B cell (primary cell): ENCODE measurements around the gene RFX3. TPM values are rescaled to one million over a fixed set of nuclear protein-coding genes. Genes with fewer than 3 reads are reported as not detected.

Source experiments
- ATAC-seq: fragments of 200-7000 bp; cut with Tn5 transposase; one replicate; pipeline ENCODE4 v1.10.0; 2021; ENCODE audit warnings: low read depth, mild to moderate bottlenecking, moderate number of reproducible peaks, moderate library complexity
- CTCF ChIA-PET: fragments of 350-600 bp; sonication (Branson Sonifier 250); formaldehyde crosslinking; loops from one replicate; lab custom pipeline; 2021; ENCODE audit warnings: antibody characterized with exemption, inconsistent platforms; lab: Charles Lee
- POLR2A ChIA-PET: fragments of 350-600 bp; sonication (Branson Sonifier 250); formaldehyde crosslinking; loops from one replicate; lab custom pipeline; 2021; ENCODE audit warnings: antibody characterized with exemption; lab: Charles Lee
- DNase-seq: peaks from one replicate; pipeline ENCODE4 v3.0.0; 2013
- H2AFZ ChIP-seq: 2 replicates; pipeline ENCODE4 v1.6.1; 2012; ENCODE audit warnings: mild to moderate bottlenecking, low read depth, low read length; ENCODE audit not compliant: insufficient read depth, poor library complexity, severe bottlenecking
- H3K27ac ChIP-seq, 2 donors: 1 replicate in 1 of 2; 2 replicates in 1 of 2; pipeline ENCODE4 v1.5.1; 2012 to 2013; ENCODE audit warnings: low read length in 2 of 2, mild to moderate bottlenecking in 2 of 2, moderate library complexity in 1 of 2
- H3K27me3 ChIP-seq, 4 experiments: fragments of 200-600 bp in 1 of 4; sonication (generic) in 1 of 4; replicated peaks in 1 of 4; 1 replicate in 2 of 4; 2 replicates in 2 of 4; pipeline versions ENCODE4 v1.6.1 to v1.7.0; 2013 to 2016; ENCODE audit warnings: low read length in 3 of 4, mild to moderate bottlenecking in 2 of 4, mixed read lengths in 1 of 4, moderate library complexity in 1 of 4; ENCODE audit not compliant: insufficient read depth in 4 of 4, control insufficient read depth in 3 of 4; ENCODE audit errors: control extremely low read depth in 1 of 4
- H3K36me3 ChIP-seq, 2 experiments: replicated peaks in 1 of 2; 1 replicate in 1 of 2; 2 replicates in 1 of 2; pipeline versions ENCODE4 v1.6.1 to v1.7.1; 2013; ENCODE audit warnings: low read length in 1 of 2; ENCODE audit not compliant: insufficient read depth in 2 of 2, control insufficient read depth in 1 of 2; ENCODE audit errors: control extremely low read depth in 1 of 2, extremely low read depth in 1 of 2
- H3K4me1 ChIP-seq, 2 donors: fragments of 200-600 bp in 1 of 2; sonication (generic) in 1 of 2; 1 replicate in 1 of 2; 2 replicates in 1 of 2; pipeline versions ENCODE4 v1.5.1 to v1.6.1; 2013 to 2017; ENCODE audit warnings: low read length in 2 of 2; ENCODE audit not compliant: control insufficient read depth in 2 of 2, insufficient read depth in 2 of 2
- H3K4me2 ChIP-seq: replicated peaks from 2 replicates; pipeline ENCODE3; 2012; ENCODE audit warnings: mild to moderate bottlenecking, low read depth, low read length; ENCODE audit not compliant: poor library complexity, severe bottlenecking
- H3K4me3 ChIP-seq, 5 experiments: fragments of 200-600 bp in 1 of 5; sonication (generic) in 1 of 5; 1 replicate in 3 of 5; 2 replicates in 2 of 5; pipeline versions ENCODE4 v1.5.1 to v1.7.0; 2011 to 2016; ENCODE audit warnings: low read length in 4 of 5, mild to moderate bottlenecking in 4 of 5, low read depth in 2 of 5, control low read depth in 1 of 5, moderate library complexity in 1 of 5; ENCODE audit not compliant: insufficient read depth in 1 of 5; ENCODE audit errors: control extremely low read depth in 1 of 5, extremely low read depth in 1 of 5
- H3K79me2 ChIP-seq: fragments of 200-600 bp; sonication (generic); one replicate; pipeline ENCODE4 v1.6.0; 2016; ENCODE audit warnings: low read length; ENCODE audit not compliant: control insufficient read depth, insufficient read depth
- H3K9ac ChIP-seq: fragments of 200-600 bp; sonication (generic); 2 replicates; pipeline ENCODE4 v1.6.1; 2017; ENCODE audit warnings: mild to moderate bottlenecking, low read length, moderate library complexity
- H3K9me3 ChIP-seq, 3 donors: one replicate each; pipeline versions ENCODE4 v1.6.1 to v1.7.1; 2013; ENCODE audit warnings: low read length in 2 of 3; ENCODE audit not compliant: control insufficient read depth in 2 of 3, insufficient read depth in 1 of 3; ENCODE audit errors: control extremely low read depth in 1 of 3
- H4K20me1 ChIP-seq: 2 replicates; pipeline ENCODE4 v1.6.0; 2012; ENCODE audit warnings: mild to moderate bottlenecking, low read length; ENCODE audit not compliant: insufficient read depth, control insufficient read depth, poor library complexity, severe bottlenecking
- H3K27ac Mint-ChIP-seq: one replicate; pipeline ENCODE4 v1.8.0; 2021; ENCODE audit warnings: mixed read lengths
- H3K27me3 Mint-ChIP-seq: one replicate; pipeline ENCODE4 v1.8.0; 2021; ENCODE audit warnings: mixed read lengths
- H3K4me1 Mint-ChIP-seq: one replicate; pipeline ENCODE4 v1.8.0; 2021; ENCODE audit warnings: mixed read lengths
- H3K4me3 Mint-ChIP-seq: one replicate; pipeline ENCODE4 v1.8.0; 2021; ENCODE audit warnings: mixed read lengths
- H3K9me3 Mint-ChIP-seq: one replicate; pipeline ENCODE4 v1.8.0; 2022; ENCODE audit warnings: mixed read lengths; ENCODE audit not compliant: insufficient read depth
- CTCF ChIP-seq: fragments of 200-600 bp; IDR thresholded peaks from one replicate; pipeline ENCODE4 v1.8.0; 2022; ENCODE audit warnings: antibody characterized with exemption, mild to moderate bottlenecking
- EZH2 ChIP-seq: IDR thresholded peaks from 2 replicates; pipeline ENCODE4 v1.6.1; 2012; ENCODE audit warnings: borderline replicate concordance, low read depth, mild to moderate bottlenecking, moderate library complexity, low read length; ENCODE audit not compliant: insufficient read depth, poor library complexity, severe bottlenecking
- WGBS: methylation state at CpG from one replicate; pipeline ENCODE4 v1.1.5; 2013; ENCODE audit warnings: missing lambda C conversion rate; ENCODE audit not compliant: insufficient coverage; 5-methylcytosine and 5-hydroxymethylcytosine counted together
- intact Hi-C: fragments of 100-400 bp; cut with micrococcal nuclease; formaldehyde crosslinking; loops from one replicate; pipeline ENCODE4 v1.10.0; 2022
- polyA plus RNA-seq: library from polyadenylated mRNA; depleted of rRNA; stranded (reverse); fragments of >200 nt; gene quantifications from 2 replicates; pipeline ENCODE4 v1.2.3, GENCODE V29; 2012
- total RNA-seq, 2 donors: library from RNA; stranded (reverse); fragments of 120-200 nt in 1 of 2; gene quantifications; 1 replicate in 1 of 2; 2 replicates in 1 of 2; pipeline versions ENCODE4 v1.2.3 to v1.2.4, GENCODE V29; 2013 to 2022

RFX3 gene
- total and polyA plus RNA-seq, 2 donors (not counting 1 experiment from before 2014, with no cell fraction given), result 6.1 to 39.1 TPM

- H3K4me3 Mint-ChIP-seq, result no peak overlapping the region
- no peak overlapping the region for H3K27ac Mint-ChIP-seq
- Histone ChIP-seq H4K20me1 (no peaks in the 10 kb centered on the region), H3K4me2 (no peak overlapping the region), H3K4me1 (no peaks in the 10 kb centered on the region), H3K4me3 (no peak overlapping the region), H3K27me3 (no peaks in the 10 kb centered on the region), H3K79me2 (no peaks in the 10 kb centered on the region), H3K9me3 (no peaks in the 10 kb centered on the region), H2AFZ (no peak overlapping the region), H3K27ac (no peak overlapping the region), H3K36me3 (peaks cover 0 to 2% of the 10 kb centered on the region in 2 experiments), H3K9ac (no peak overlapping the region)
- intact Hi-C loops, result no loop called here
- TF ChIP-seq CTCF, result no peak
- TF ChIP-seq EZH2, result no peak
- ChIA-PET CTCF (no interaction called here), POLR2A (no interaction called here)
- H3K9me3 Mint-ChIP-seq, result no peaks in the 10 kb centered on the region
- no peaks in the 10 kb centered on the region for H3K27me3 Mint-ChIP-seq
- H3K4me1 Mint-ChIP-seq, result no peaks in the 10 kb centered on the region
- DNase-seq, result no peak
- ATAC-seq, result no peak
Measured at GRCh38 chr9:3413984-3414383, 111.8 kb downstream of the RFX3 start.

- ATAC-seq, result no peak
- H3K27me3 Mint-ChIP-seq, result no peaks in the 10 kb centered on the region
- no peaks in the 10 kb centered on the region for H3K27me3 ChIP-seq
- no peak for DNase-seq
- H3K4me3 Mint-ChIP-seq, result no peak overlapping the region
- no peak for TF ChIP-seq CTCF
- TF ChIP-seq EZH2, result no peak
- H3K27ac ChIP-seq, result no peak overlapping the region
- H3K4me3 ChIP-seq, result no peak overlapping the region
- CTCF ChIA-PET, result interaction anchor here (3.1 kb wide), 1 partner anchor 31 kb away, joined by 11 read pairs; no protein-coding TSS in a partner anchor
- intact Hi-C loops, result no loop called here
- no peaks in the 10 kb centered on the region for H3K4me1 Mint-ChIP-seq
- H3K9me3 ChIP-seq, result no peaks in the 10 kb centered on the region
- WGBS, result no CpG with 5 or more reads among the region's 4 CpGs
- H4K20me1 ChIP-seq, result no peaks in the 10 kb centered on the region
- H2AFZ ChIP-seq, result no peak overlapping the region
- no peaks in the 10 kb centered on the region for H3K4me1 ChIP-seq
- H3K27ac Mint-ChIP-seq, result no peak overlapping the region
- peaks cover 4% of the 10 kb centered on the region for H3K79me2 ChIP-seq
- no peak overlapping the region for H3K9ac ChIP-seq
- POLR2A ChIA-PET, result no interaction called here
- no peak overlapping the region for H3K4me2 ChIP-seq
- no peaks in the 10 kb centered on the region for H3K36me3 ChIP-seq
- H3K9me3 Mint-ChIP-seq, result no peaks in the 10 kb centered on the region
Measured at GRCh38 chr9:3410461-3410860, 115.3 kb downstream of the RFX3 start.
